Gastroesophageal sphincter (tissue), 3 donors: ENCODE results near the gene CFDP1.
"Not testable (repeated sequence)": the region's sequence is repeated elsewhere in the genome, so short reads cannot be mapped to it uniquely, and the experiment has no call there.

Experiments used
- CTCF ChIP-seq, 4 experiments: fragments of 200-600 bp in 2 of 4; fragments of 450-650 bp in 2 of 4; sonication (generic) in 1 of 4; IDR thresholded peaks; one replicate each; pipeline ENCODE4 v1.5.1; 2017 to 2019; ENCODE audit warnings: antibody characterized with exemption in 4 of 4, mild to moderate bottlenecking in 2 of 4, moderate library complexity in 2 of 4
- EP300 ChIP-seq: sonication (generic); formaldehyde crosslinking; IDR thresholded peaks from one replicate; pipeline ENCODE4 v1.6.1; 2017; ENCODE audit warnings: antibody characterized with exemption, mild to moderate bottlenecking
- POLR2A ChIP-seq, 2 donors: fragments of 450-650 bp; IDR thresholded peaks; one replicate each; pipeline ENCODE4 v1.6.1; 2017; ENCODE audit warnings: antibody characterized with exemption in 2 of 2, mild to moderate bottlenecking in 2 of 2, moderate library complexity in 1 of 2
- POLR2AphosphoS5 ChIP-seq: sonication (generic); formaldehyde crosslinking; IDR thresholded peaks from one replicate; pipeline ENCODE4 v1.6.1; 2017; ENCODE audit warnings: antibody characterized with exemption

DNA sequence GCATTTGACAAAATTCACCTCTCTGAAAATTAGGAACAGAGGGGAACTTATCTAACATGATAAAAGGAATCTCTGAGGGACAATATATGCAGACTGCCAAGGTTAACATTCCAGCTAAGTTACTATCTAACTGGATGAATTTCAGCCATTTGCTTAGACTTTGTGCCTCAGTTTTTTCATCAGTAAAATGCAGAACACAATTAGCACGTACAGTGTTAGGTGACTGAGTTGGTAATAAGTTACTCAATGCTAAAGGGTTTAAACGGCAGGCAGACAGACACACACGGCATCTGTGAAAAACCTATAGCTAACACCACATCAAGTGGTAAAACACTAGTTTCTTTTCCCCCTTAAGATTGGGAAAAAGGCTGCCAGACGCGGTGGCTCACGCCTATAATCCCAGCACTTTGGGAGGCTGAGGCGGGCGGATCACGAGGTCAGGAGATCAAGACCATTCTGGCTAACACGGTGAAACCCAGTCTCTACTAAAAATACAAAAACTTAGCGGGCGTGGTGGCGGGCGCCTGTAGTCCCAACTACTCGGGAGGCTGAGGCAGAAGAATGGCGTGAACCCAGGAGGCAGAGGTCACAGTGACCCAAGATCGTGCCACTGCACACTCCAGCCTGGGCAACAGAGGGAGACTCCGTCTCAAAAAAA, 9.1 kb downstream of the CFDP1 start:
- not testable (repeated sequence) for TF ChIP-seq POLR2A (IDR thresholded peaks at IDR 0.05); CTCF (IDR thresholded peaks at IDR 0.05); POLR2AphosphoS5; EP300
